ENCODE results near the gene GAMT. TPM values are rescaled to one million over a fixed set of nuclear protein-coding genes. Genes with fewer than 3 reads are reported as not detected.
"Not testable (repeated sequence)": the region's sequence is repeated elsewhere in the genome, so short reads cannot be mapped to it uniquely, and the experiment has no call there.

Gene GAMT
- total RNA-seq, 4 donors from 2014 or later, result 27.8 to 40.3 (median 34.0) TPM

DNA sequence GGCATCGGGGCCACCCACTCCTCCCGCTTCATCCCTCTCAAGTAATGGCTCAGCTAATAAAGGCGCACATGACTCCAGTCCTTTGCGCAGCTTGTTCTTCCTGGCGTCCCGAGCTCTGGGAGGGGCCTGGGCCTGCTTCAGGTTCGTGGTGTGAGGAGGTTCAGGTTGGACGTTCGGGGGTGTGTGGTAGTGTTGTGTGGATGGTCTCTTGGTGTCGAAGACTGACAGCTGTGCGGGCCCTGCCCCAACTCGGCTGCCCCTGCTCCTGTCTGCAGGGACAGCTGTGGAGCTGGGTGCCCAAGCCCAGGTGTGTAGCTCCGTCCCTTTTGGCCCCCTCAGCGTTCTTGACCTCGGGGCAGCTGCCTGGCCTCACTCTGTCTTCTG, 39.1 kb upstream of the GAMT start:
- Histone ChIP-seq H3K4me3 (no peak overlapping the region), H3K27me3 (peaks cover 3% of the 10 kb centered on the region), H3K4me1 (peaks cover 43% of the 10 kb centered on the region), H3K9me3 (no peaks in the 10 kb centered on the region), H3K27ac (no peak overlapping the region), H3K36me3 (peaks cover 36% of the 10 kb centered on the region)
- no peak for DNase-seq (ENCODE audit: low spot score in 2 of 2)
- 100% methylated on average over 2 of the region's 15 CpGs for WGBS
- no peak for TF ChIP-seq EP300 (IDR thresholded peaks at IDR 0.05)
- no peak for TF ChIP-seq POLR2AphosphoS5 (IDR thresholded peaks at IDR 0.05)
- no peak for TF ChIP-seq POLR2A (IDR thresholded peaks at IDR 0.05)
- TF ChIP-seq, protein P1, sequence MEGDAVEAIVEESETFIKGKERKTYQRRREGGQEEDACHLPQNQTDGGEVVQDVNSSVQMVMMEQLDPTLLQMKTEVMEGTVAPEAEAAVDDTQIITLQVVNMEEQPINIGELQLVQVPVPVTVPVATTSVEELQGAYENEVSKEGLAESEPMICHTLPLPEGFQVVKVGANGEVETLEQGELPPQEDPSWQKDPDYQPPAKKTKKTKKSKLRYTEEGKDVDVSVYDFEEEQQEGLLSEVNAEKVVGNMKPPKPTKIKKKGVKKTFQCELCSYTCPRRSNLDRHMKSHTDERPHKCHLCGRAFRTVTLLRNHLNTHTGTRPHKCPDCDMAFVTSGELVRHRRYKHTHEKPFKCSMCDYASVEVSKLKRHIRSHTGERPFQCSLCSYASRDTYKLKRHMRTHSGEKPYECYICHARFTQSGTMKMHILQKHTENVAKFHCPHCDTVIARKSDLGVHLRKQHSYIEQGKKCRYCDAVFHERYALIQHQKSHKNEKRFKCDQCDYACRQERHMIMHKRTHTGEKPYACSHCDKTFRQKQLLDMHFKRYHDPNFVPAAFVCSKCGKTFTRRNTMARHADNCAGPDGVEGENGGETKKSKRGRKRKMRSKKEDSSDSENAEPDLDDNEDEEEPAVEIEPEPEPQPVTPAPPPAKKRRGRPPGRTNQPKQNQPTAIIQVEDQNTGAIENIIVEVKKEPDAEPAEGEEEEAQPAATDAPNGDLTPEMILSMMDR (IDR thresholded peaks at IDR 0.05), result no peak

DNA sequence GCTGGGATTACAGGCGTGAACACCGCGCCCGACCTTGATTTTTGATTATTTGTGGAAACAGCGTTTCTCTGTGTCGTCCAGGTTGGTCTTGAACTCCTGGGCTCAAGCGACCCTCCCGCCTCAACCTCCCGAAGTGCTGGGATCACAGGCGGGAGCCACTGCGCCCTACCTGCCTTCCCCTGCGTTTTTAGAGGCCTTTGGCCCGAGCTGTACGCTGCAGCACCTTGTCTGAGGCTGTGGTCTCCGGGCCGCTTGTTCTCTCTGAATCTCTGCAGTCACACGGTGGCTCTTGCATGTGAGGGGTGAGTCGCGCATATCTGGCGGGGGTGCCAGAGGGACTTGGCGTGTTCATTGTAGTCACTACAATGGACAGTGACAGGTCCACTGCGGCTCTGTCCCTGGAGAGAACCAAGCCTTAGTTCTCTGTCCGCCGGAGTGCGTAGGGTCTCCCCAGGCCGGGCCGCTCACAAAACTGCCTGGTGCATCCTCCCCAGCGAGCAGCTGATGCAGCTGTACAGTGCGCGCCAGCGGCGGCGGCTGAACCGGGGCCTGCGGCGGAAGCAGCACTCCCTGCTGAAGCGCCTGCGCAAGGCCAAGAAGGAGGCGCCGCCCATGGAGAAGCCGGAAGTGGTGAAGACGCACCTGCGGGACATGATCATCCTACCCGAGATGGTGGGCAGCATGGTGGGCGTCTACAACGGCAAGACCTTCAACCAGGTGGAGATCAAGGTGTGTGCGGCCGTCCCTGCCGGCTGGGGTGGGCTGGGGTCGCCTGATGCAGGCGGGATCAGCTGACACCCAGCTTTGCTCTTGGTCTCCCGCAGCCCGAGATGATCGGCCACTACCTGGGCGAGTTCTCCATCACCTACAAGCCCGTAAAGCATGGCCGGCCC, 38.4 kb upstream of the GAMT start:
- H3K4me1 ChIP-seq, result peaks cover 37% of the 10 kb centered on the region
- H3K36me3 ChIP-seq, result peaks cover 42% of the 10 kb centered on the region
- H3K27me3 ChIP-seq; DNase-seq (ENCODE audit: low spot score in 2 of 2); H3K9me3 ChIP-seq; H3K27ac ChIP-seq: not testable (repeated sequence)
- H3K4me3 ChIP-seq, result peak overlapping the region; percentile 58
- WGBS, result 77% methylated on average over 47 of the region's 57 CpGs

DNA sequence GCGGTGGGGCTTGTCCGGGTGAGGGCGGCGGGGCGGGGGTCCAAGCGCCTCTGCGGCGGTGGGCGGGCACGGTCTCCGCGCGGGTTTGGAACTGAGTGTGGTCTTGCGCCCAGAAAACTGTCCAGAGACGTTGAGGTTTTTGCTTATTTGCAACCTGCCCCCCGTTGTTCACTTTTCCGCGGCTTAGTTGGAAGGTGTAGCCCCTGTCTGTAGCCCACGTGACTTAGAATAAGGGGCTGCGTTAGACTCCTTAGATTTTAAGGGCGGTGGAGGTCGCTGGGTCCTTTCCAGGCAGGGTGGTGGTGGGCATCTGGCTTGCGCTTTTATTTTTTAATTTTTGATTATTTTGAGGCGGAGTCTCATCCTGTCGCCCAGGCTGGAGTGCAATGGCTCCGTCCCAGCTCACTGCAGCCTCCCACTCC, 37.6 kb upstream of the GAMT start:
- H3K27ac ChIP-seq, result peak overlapping the region; percentile 83
- peaks cover 50% of the 10 kb centered on the region for H3K36me3 ChIP-seq
- peak overlapping the region; percentile 58 for H3K4me3 ChIP-seq
- TF ChIP-seq, protein P1 (IDR thresholded peaks at IDR 0.05), result no peak
- TF ChIP-seq POLR2A (IDR thresholded peaks at IDR 0.05), result no peak
- TF ChIP-seq EP300 (IDR thresholded peaks at IDR 0.05), result no peak
- no peak for TF ChIP-seq POLR2AphosphoS5 (IDR thresholded peaks at IDR 0.05)
- H3K9me3 ChIP-seq, result no peaks in the 10 kb centered on the region
- DNase-seq (ENCODE audit: low spot score in 2 of 2), result no peak
- peaks cover 35% of the 10 kb centered on the region for H3K4me1 ChIP-seq
- H3K27me3 ChIP-seq, result no peaks in the 10 kb centered on the region
- 1% methylated on average over 11 of the region's 26 CpGs for WGBS

DNA sequence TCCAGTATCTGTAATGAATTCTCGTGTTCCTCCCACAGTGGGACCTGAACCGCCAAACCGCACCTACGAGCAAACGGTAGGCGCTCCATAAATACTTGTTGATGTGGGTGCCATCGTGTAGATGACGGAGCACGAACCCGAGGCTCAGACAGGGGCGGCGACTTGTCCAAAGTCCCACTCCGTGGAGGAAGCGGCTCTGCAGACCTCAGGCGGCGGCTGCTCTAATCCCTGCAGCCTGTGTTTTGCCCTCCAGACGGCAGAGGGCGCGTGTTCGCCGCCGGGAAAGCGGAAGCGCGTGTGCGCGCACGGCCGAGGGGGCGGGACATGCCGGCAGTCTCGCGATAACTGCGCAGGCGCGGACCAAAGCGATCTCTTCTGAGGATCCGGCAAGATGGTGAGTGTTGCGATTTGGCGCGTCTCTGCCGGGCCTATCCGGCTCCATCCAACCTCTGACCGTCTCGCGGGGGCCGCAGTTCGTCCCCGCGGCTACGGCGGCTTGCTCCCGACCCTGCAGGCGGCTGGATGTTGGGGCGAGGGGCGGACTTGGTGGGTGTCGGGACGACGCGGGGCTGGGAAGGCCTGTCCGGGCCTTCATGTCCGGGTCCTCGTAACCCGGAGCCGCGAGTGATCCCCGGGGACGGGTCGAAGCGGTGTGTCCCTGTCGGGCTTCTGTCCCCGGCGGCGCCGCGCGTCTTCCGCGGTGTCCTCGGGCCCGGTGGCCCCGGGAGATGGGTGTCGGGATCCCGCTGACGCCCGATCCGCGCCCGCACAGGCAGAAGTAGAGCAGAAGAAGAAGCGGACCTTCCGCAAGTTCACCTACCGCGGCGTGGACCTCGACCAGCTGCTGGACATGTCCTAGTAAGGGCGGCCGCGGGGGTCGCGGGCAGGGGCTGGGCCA, 36.9 kb upstream of the GAMT start, which contains the start of gene RPS15:
TSS of gene RPS15 (plus strand) at position 362 of the 898 bp plus-strand sequence. CDS start at position 392, 30 bp downstream.
- 1% methylated on average over 54 of the region's 100 CpGs for WGBS
- Histone ChIP-seq H3K9me3 (no peaks in the 10 kb centered on the region), H3K27me3 (no peaks in the 10 kb centered on the region), H3K27ac (peak within 1 kb of the TSS; percentile 83), H3K36me3 (peaks cover 56% of the 10 kb centered on the region), H3K4me3 (peak within 1 kb of the TSS; percentile 58), H3K4me1 (peaks cover 30% of the 10 kb centered on the region)
- peak; percentile 78 to 91 for TF ChIP-seq POLR2A (IDR thresholded peaks at IDR 0.05)
- TF ChIP-seq, protein P1 (IDR thresholded peaks at IDR 0.05), result peak; percentile 83 to 97
- TF ChIP-seq POLR2AphosphoS5 (IDR thresholded peaks at IDR 0.05), result peak; percentile 87 to 99 (median 98)
- no peak for TF ChIP-seq EP300 (IDR thresholded peaks at IDR 0.05)
- peak; percentile 96 to 98 for DNase-seq (ENCODE audit: low spot score in 2 of 2)

DNA sequence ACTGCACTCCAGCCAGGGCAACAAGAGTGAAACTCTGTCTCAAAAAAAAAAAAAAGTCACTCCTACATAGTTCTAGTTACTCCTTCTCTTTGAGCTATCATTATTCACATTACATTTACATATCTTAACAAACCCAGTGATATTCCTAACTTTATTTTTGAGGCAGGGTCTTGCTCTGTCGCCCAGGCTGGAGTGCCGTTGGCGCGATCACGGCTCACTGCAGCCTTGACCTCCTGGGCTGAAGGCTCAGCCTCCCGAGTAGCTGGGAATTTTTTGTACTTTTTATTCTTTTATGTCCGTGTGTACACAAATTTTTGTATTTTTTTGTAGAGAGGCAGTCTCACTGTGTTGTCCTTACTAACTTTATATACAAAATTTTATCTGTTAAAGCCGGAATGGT, 36.3 kb upstream of the GAMT start:
- DNase-seq (ENCODE audit: low spot score in 2 of 2), result no peak
- TF ChIP-seq EP300 (IDR thresholded peaks at IDR 0.05) (no peak), POLR2AphosphoS5 (IDR thresholded peaks at IDR 0.05) (no peak), POLR2A (IDR thresholded peaks at IDR 0.05) (no peak)
- TF ChIP-seq, protein P1 (IDR thresholded peaks at IDR 0.05), result no peak
- Histone ChIP-seq H3K4me3 (no peak overlapping the region), H3K36me3 (peaks cover 63% of the 10 kb centered on the region), H3K4me1 (peaks cover 30% of the 10 kb centered on the region), H3K9me3 (no peaks in the 10 kb centered on the region), H3K27me3 (no peaks in the 10 kb centered on the region), H3K27ac (no peak overlapping the region)
- 58% methylated on average over 8 of the region's 8 CpGs for WGBS
